GM10266 (cell line): ENCODE results near the gene FBXO34.

ENCODE experiments used
- DNase-seq: peaks from one replicate; pipeline ENCODE4 v3.0.0; 2012; ENCODE audit errors: extremely low spot score
- TF ChIP-seq, protein P1 (sequence below): IDR thresholded peaks from 2 replicates; pipeline ENCODE4 v1.5.1; 2012; ENCODE audit warnings: mild to moderate bottlenecking, low read depth; ENCODE audit not compliant: control insufficient read depth, insufficient read depth; ENCODE audit errors: missing control alignments

The FBXO34 gene

DNA sequence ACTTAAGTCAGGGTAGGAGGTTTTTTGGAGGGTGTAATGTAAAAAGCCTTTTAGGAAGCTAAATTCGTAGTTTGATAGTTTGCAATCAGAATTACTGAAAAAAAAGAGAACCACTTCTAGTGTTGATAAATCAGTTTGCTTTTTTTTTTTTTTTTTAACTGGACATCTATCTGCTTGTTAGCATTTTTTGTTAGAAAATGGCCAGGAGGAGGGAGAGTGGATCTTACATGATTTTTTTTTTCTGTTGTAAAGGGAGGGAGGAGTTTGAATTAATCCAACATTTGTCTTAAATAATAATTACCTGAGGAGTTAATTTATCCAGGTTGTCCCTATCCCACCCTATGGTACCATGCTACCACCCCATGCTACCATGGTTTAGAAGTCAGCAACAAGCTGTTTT, 1.2 kb downstream of the FBXO34 start:
- DNase-seq: no peak
- TF ChIP-seq, protein P1, sequence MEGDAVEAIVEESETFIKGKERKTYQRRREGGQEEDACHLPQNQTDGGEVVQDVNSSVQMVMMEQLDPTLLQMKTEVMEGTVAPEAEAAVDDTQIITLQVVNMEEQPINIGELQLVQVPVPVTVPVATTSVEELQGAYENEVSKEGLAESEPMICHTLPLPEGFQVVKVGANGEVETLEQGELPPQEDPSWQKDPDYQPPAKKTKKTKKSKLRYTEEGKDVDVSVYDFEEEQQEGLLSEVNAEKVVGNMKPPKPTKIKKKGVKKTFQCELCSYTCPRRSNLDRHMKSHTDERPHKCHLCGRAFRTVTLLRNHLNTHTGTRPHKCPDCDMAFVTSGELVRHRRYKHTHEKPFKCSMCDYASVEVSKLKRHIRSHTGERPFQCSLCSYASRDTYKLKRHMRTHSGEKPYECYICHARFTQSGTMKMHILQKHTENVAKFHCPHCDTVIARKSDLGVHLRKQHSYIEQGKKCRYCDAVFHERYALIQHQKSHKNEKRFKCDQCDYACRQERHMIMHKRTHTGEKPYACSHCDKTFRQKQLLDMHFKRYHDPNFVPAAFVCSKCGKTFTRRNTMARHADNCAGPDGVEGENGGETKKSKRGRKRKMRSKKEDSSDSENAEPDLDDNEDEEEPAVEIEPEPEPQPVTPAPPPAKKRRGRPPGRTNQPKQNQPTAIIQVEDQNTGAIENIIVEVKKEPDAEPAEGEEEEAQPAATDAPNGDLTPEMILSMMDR: no peak

DNA sequence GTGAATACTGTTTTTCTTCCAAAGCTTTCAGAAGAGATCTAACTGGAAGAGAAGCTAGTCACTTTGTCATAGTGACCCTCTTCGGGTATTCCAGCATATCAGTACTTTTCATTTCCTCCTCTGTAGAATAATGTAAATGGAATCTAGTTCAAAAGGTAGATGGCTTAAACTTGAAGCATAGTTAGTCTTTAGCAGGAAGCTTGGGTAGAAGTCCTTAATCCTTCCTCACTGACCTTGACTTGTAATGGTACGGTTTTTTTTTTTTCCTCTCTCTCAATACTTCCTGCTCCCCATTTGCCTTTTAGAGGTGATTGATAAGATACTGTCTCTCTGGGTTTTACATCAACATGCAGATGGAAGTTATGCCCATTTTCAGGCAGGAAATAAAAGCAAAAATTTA, 1.7 kb downstream of the FBXO34 start:
- DNase-seq: no peak
- TF ChIP-seq, protein P1: no peak

DNA sequence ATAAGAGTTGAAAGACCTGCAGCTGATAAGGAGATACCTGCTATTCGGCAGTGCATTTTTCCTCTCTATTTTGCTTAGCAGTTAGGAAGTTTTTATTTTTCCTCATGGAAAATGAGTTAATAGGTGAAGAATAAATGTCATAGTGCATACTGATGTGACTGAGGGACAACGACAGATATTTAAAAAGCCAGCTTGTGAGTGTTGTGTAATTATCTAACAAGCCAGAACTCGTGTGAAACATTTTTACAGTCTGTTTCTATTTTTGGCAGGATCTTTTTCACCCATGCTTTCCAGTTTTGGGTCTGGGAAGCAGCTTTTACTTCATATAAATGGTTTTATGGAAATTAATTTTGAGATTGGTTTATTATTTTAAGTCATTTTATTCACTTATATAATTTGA, 2.9 kb downstream of the FBXO34 start:
- no peak for DNase-seq
- TF ChIP-seq, protein P1: no peak

DNA sequence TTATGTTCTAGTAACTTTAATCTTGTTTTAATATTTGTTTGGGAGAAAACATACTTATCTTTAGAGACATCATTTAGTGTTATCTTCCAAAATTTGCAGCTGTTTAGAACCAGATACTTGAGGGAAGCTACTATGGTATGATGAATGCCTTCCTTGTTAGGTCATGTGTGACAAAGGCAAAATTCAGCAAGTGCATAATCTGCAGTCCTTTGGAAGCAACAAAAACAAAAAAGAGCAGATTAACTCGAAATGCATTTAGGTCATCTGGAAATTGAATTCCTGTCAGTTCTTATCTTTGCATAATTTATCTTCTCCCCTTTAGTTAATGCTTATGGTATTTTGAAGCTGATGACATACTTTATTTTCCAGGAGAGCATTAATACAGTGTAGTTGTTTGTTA, 3.5 kb downstream of the FBXO34 start:
- no peak for DNase-seq

DNA sequence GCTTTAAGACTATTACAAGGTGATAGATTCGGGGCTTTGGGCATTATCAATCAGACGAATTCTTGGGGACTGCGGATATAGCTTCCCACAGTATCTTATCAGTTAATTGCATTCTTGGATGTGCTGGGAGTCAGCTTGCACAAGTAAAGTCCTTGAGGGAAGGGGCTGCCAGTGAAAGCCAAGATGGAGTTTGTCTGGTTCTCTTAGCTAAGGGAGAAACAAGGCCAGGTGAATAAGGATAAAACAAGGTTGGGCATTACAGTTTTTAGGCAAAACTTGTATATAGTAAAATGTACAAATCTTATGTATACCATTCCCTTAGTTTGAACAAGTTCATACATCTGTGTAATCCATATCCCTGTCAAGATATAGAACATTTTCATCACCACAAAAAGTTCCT, 5.5 kb downstream of the FBXO34 start:
- TF ChIP-seq, protein P1: no peak
- no peak for DNase-seq

More for the DNA sequence above, 3.5 kb downstream of the FBXO34 start:
- TF ChIP-seq, protein P1: no peak

DNA sequence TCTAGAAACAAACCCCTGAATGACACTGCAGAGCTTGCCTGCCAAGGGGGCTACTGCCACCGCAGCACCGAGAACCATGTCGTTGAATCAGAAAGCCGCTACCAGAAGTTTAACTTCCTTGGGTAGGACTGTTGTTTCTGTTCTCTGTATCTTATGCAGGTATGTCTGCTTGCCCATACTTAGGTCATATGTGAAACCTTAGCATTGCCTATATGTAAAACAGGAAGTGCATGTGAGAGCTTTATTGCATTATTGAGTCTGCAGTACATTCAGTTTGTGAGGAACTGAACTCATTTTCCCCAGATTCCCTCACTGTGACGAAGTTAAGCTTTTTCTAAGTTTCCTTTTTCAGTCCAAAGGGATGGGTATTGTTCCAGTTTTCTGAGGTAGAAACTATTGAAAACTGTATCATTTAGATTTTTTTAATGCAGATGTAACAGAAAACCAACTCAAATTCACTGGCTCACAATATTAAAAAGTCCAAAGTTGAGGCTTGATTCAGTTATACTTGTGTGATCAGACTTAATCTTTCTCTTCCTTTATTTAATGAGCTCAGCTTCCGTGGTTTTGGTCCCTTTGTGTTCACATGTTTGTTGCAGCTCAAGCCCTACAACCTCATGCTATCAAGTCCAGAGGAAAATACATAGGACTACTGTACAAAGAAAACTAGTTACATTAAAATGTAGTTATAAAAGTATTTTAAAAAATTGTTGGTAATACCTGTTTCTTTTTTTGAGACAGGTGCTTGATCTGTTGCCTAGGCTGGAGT, 6.9 kb downstream of the FBXO34 start:
- TF ChIP-seq, protein P1: no peak

DNA sequence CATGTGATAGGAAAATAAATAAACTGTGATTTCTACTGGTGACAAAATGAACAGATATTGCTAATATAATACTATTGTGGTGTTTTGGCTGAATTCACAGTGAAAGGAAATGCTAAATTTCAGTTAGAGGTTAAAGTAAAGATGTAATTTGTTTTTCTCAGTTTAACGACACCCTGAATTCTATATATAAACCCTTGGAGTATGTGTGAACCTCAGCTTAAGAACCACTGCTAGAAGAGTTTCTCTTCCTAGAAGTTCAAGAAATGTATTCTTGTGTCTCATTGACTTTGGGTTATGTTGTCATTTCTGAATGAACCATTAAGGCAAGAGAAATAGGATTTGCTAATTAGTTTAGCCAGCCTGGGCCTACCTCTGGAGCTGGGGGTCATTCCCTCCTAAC, 8.2 kb downstream of the FBXO34 start:
- TF ChIP-seq, protein P1: no peak
- DNase-seq: peak; percentile 52

More for the DNA sequence above, 6.9 kb downstream of the FBXO34 start:
- DNase-seq: peak; percentile 57
